Choroid plexus epithelial cell (primary cell): Measurements from ENCODE around the gene ITPK1.

Experiments used
- DNase-seq: peaks from one replicate; pipeline ENCODE4 v3.0.0-alpha.2; 2010; ENCODE audit warnings: low read depth
- H3K4me3 ChIP-seq: 2 replicates; pipeline ENCODE4 v1.5.1; 2011; ENCODE audit warnings: low read depth, mild to moderate bottlenecking, control low read depth, low read length, moderate library complexity
- CTCF ChIP-seq: conservative IDR thresholded peaks from 2 replicates; pipeline ENCODE4 v1.5.1; 2011; ENCODE audit warnings: low read depth, mild to moderate bottlenecking, control low read depth, inconsistent platforms, low read length, moderate library complexity

Gene ITPK1

GRCh38 chr14:93042968-93043940, 72.5 kb downstream of the ITPK1 start:
- H3K4me3 ChIP-seq, result no peak overlapping the region
- no peak for TF ChIP-seq CTCF
- peak; percentile 67 for DNase-seq

- H3K4me3 ChIP-seq, result no peak overlapping the region
- DNase-seq, result no peak
- no peak for TF ChIP-seq CTCF
These were observed 73.9 kb downstream of the ITPK1 start for GRCh38 chr14:93041830-93042229.

- H3K4me3 ChIP-seq, result no peak overlapping the region
- TF ChIP-seq CTCF, result no peak
- no peak for DNase-seq
These were observed 74.7 kb downstream of the ITPK1 start for GRCh38 chr14:93040982-93041381.

GRCh38 chr14:93040443-93040842, 75.3 kb downstream of the ITPK1 start:
- no peak overlapping the region for H3K4me3 ChIP-seq
- no peak for TF ChIP-seq CTCF
- no peak for DNase-seq

- no peak for DNase-seq
- no peak overlapping the region for H3K4me3 ChIP-seq
- TF ChIP-seq CTCF, result no peak
These were observed 75.9 kb downstream of the ITPK1 start for GRCh38 chr14:93039649-93040315.

- no peak for TF ChIP-seq CTCF
- H3K4me3 ChIP-seq, result no peak overlapping the region
- no peak for DNase-seq
These were observed 78.4 kb downstream of the ITPK1 start for GRCh38 chr14:93037351-93037750.
